Fibroblast of lung (primary cell): ENCODE measurements around the gene AMBRA1.

ENCODE experiments used
- CTCF ChIP-seq, 2 donors: IDR thresholded peaks in 1 of 2; conservative IDR thresholded peaks in 1 of 2; 1 replicate in 1 of 2; 2 replicates in 1 of 2; pipeline ENCODE4 v1.5.1; 2011 to 2012; ENCODE audit warnings: low read length in 2 of 2, control low read depth in 1 of 2, inconsistent platforms in 1 of 2, low read depth in 1 of 2, mild to moderate bottlenecking in 1 of 2
- EZH2 ChIP-seq: IDR thresholded peaks from 2 replicates; pipeline ENCODE4 v1.5.1; 2012; ENCODE audit warnings: low read length, control low read depth, mild to moderate bottlenecking; ENCODE audit errors: missing control alignments

- TF ChIP-seq CTCF (conservative IDR thresholded peaks at IDR 0.05 in 1 of 2, IDR thresholded peaks at IDR 0.05 in 1 of 2; ENCODE audit: low read depth in 1 of 2, low read length in 2 of 2) (no peak), EZH2 (no peak)
Measured at GRCh38 chr11:46452918-46453517, 140.8 kb downstream of the AMBRA1 start.
